Pancreas (tissue), 10 donors: ENCODE data around the gene AP4B1. TPM values are rescaled to one million over a fixed set of nuclear protein-coding genes. Genes with fewer than 3 reads are reported as not detected.

Experiments
- ATAC-seq, 4 donors: fragments of 200-7000 bp; cut with Tn5 transposase; one replicate each; pipeline versions ENCODE4 v1.8.0 to v1.9.1; 2020; ENCODE audit warnings: mild to moderate bottlenecking in 4 of 4, moderate library complexity in 4 of 4
- DNase-seq, 6 donors: peaks; one replicate each; pipeline ENCODE4 v3.0.0-alpha.2; 2020
- FAIRE-seq: peaks from 2 replicates; lab custom pipeline; 2012; peaks lifted over from hg19 to GRCh38; lab: Jason Lieb, UNC
- H3K27ac ChIP-seq, 4 donors: fragments of 200-600 bp; sonication (generic); 1 replicate in 3 of 4; 2 replicates in 1 of 4; pipeline versions ENCODE4 v1.5.0 to v1.8.0; 2020
- H3K27me3 ChIP-seq, 4 donors: fragments of 200-600 bp; one replicate each; pipeline ENCODE4 v1.8.0; 2021
- H3K36me3 ChIP-seq, 3 donors: fragments of 200-600 bp; sonication (generic) in 1 of 3; one replicate each; pipeline versions ENCODE4 v1.5.0 to v1.8.0; 2020 to 2021
- H3K4me1 ChIP-seq, 3 donors: fragments of 200-600 bp; one replicate each; pipeline ENCODE4 v1.8.0; 2021
- H3K4me3 ChIP-seq, 4 donors: fragments of 200-600 bp; sonication (generic) in 2 of 4; one replicate each; pipeline versions ENCODE4 v1.5.0 to v1.8.0; 2020 to 2021
- H3K9me3 ChIP-seq, 4 donors: fragments of 200-600 bp; one replicate each; pipeline ENCODE4 v1.8.0; 2021
- WGBS, 2 donors: extraction: QIAGEN DNeasy Blood & Tissue Kit; methylation state at CpG; one replicate each; pipeline ENCODE4 v1.1.7; 2013; 5-methylcytosine and 5-hydroxymethylcytosine counted together
- intact Hi-C, 3 donors: fragments of 100-400 bp; cut with DNase I; formaldehyde crosslinking; loops; one replicate each; pipeline versions ENCODE4 v1.11.1 to v1.14.2; 2022
- polyA plus RNA-seq, 2 donors: library from polyadenylated mRNA; stranded (reverse); fragments of 200-250 nt; gene quantifications; one replicate each; pipeline ENCODE4 v1.2.3, GENCODE V29; 2013
- total RNA-seq, 6 donors: library from RNA; stranded (reverse); fragmentation: NEBNext Ultra II Directional in 4 of 6; extraction: Animal tissue kit (Norgen Biotek cat#: 25700) in 4 of 6; gene quantifications; one replicate each; pipeline versions ENCODE4 v1.2.1 to v1.2.4, GENCODE V29; 2021 to 2023
- TF ChIP-seq, protein P1 (sequence below), 4 donors: fragments of 200-600 bp; sonication (generic) in 3 of 4; IDR thresholded peaks; one replicate each; pipeline versions ENCODE4 v1.5.0 to v1.8.0; 2021; ENCODE audit warnings: antibody characterized with exemption in 4 of 4
- donor health status: healthy with polysubstance abuse.
- donor health status: DM: no; HTN: no; CAD: no; lungs with moderate emphysema.
- donor health status: DM: no; HTN: no; CAD: no.
- donor health status: control.
- donor health status: control.
- donor health status: Bipolar disorder and iron deficiency.
- donor health status: DM: yes; HTN: yes; CAD: no.
- donor health status: DM: no; HTN: no; CAD: no.
- donor health status: DM: no; HTN: no; CAD: no.
- donor health status: DM: yes; HTN: yes; CAD: no.

Gene AP4B1
- total and polyA plus RNA-seq, 8 donors, result 8.2 to 37.5 (median 12.7) TPM

DNA sequence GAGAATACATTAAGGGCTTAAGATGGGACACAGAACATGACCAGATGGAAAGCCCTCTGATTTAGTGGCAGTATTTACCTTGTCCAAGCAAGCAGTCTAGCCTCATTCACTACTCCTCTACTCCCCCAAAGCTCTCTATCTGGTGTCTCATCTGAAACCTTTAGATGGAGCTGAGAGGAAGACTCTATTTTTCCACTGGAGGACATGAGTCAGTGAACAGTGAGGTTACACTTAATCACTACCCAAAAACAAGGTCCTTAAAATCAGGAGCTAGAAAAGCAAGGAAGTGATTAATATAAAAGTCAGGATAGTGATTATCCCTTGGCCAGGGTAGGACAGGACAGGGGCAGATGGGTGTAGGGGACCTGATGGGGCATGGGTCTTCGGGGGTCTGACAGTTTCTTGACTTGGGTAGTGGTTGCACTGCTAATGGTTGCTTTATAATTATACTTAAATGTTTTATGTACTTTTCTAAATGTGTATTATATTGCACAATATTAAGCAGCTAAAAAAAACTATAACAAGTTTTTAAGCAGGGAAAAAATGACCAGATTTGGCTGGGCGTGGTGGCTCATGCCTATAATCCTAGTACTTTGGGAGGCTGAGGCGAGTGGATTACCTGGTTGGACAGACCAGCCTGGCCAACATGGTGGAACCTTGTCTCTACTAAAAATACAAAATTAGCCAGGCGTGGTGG, 36.1 kb downstream of the AP4B1 start:
- Histone ChIP-seq H3K9me3 (no peaks in the 10 kb centered on the region), H3K4me1 (peaks cover 0 to 12% (median 6%) of the 10 kb centered on the region in 3 donors), H3K4me3 (no peak overlapping the region), H3K36me3 (no peaks in the 10 kb centered on the region), H3K27me3 (no peaks in the 10 kb centered on the region), H3K27ac (no peak overlapping the region)
- intact Hi-C loops, result no loop called here
- no peak for DNase-seq
- TF ChIP-seq, protein P1, sequence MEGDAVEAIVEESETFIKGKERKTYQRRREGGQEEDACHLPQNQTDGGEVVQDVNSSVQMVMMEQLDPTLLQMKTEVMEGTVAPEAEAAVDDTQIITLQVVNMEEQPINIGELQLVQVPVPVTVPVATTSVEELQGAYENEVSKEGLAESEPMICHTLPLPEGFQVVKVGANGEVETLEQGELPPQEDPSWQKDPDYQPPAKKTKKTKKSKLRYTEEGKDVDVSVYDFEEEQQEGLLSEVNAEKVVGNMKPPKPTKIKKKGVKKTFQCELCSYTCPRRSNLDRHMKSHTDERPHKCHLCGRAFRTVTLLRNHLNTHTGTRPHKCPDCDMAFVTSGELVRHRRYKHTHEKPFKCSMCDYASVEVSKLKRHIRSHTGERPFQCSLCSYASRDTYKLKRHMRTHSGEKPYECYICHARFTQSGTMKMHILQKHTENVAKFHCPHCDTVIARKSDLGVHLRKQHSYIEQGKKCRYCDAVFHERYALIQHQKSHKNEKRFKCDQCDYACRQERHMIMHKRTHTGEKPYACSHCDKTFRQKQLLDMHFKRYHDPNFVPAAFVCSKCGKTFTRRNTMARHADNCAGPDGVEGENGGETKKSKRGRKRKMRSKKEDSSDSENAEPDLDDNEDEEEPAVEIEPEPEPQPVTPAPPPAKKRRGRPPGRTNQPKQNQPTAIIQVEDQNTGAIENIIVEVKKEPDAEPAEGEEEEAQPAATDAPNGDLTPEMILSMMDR (IDR thresholded peaks at IDR 0.05), result no peak
- WGBS, 2 donors, result 90 to 95% methylated on average over 4 of the region's 4 CpGs
- no peak for FAIRE-seq
- ATAC-seq, result no peak

- H3K27me3 ChIP-seq, result no peaks in the 10 kb centered on the region
- ATAC-seq (no peak), DNase-seq (no peak), FAIRE-seq (no peak)
- H3K4me3 ChIP-seq, result no peak overlapping the region
- H3K9me3 ChIP-seq, result no peaks in the 10 kb centered on the region
- H3K4me1 ChIP-seq, result no peaks in the 10 kb centered on the region
- no peak overlapping the region for H3K27ac ChIP-seq
- H3K36me3 ChIP-seq, result no peaks in the 10 kb centered on the region
- intact Hi-C loops, result no loop called here
- TF ChIP-seq, protein P1 (IDR thresholded peaks at IDR 0.05), result no peak
- WGBS, 2 donors, result 92 to 98% methylated on average over 5 of the region's 5 CpGs
Measured at GRCh38 chr1:113861641-113862040, 43.0 kb downstream of the AP4B1 start.

GRCh38 chr1:113860891-113861290, 43.7 kb downstream of the AP4B1 start:
- TF ChIP-seq, protein P1 (IDR thresholded peaks at IDR 0.05), result no peak
- WGBS, 2 donors, result 78 to 81% methylated on average over 3 of the region's 3 CpGs
- no peaks in the 10 kb centered on the region for H3K36me3 ChIP-seq
- no peaks in the 10 kb centered on the region for H3K4me1 ChIP-seq
- no peak overlapping the region for H3K27ac ChIP-seq
- no peaks in the 10 kb centered on the region for H3K27me3 ChIP-seq
- no peak overlapping the region for H3K4me3 ChIP-seq
- no peaks in the 10 kb centered on the region for H3K9me3 ChIP-seq
- intact Hi-C loops, result no loop called here
- FAIRE-seq, result no peak
- no peak for ATAC-seq
- no peak for DNase-seq

- DNase-seq (no peak), ATAC-seq (peak in 1 of 4 donors; percentile 52), FAIRE-seq (no peak)
- intact Hi-C loops, result no loop called here
- TF ChIP-seq, protein P1 (IDR thresholded peaks at IDR 0.05), result no peak
- Histone ChIP-seq H3K4me1 (no peaks in the 10 kb centered on the region), H3K4me3 (no peak overlapping the region), H3K36me3 (no peaks in the 10 kb centered on the region), H3K27ac (no peak overlapping the region), H3K9me3 (no peaks in the 10 kb centered on the region), H3K27me3 (no peaks in the 10 kb centered on the region)
- 76 to 86% methylated on average over 3 of the region's 3 CpGs for WGBS, 2 donors
Measured at GRCh38 chr1:113859478-113860175, 45.0 kb downstream of the AP4B1 start.

DNA sequence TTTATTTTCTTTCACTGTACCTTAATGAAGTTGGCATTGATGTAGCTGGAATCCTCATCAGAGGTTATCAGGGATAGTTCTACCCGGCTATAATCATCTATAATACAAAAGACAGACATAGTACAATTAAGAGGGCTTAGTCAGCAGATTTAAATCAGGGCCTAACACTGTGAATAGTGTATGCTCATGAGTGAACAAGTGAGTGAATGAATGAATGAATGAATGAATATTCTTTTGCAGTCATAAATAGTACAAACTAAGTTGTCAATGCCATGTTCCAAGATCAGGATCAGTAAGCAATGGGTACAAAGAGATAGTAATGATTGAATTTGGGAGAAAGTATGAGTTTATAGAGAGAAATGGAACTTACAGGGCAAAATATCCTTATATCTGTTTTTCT, 45.6 kb downstream of the AP4B1 start:
- Histone ChIP-seq H3K4me3 (no peak overlapping the region), H3K36me3 (no peaks in the 10 kb centered on the region), H3K9me3 (no peaks in the 10 kb centered on the region), H3K27ac (no peak overlapping the region), H3K27me3 (no peaks in the 10 kb centered on the region), H3K4me1 (no peaks in the 10 kb centered on the region)
- WGBS, 2 donors, result 90% methylated on average over 1 of the region's 1 CpG
- intact Hi-C loops, result no loop called here
- no peak for ATAC-seq
- TF ChIP-seq, protein P1 (IDR thresholded peaks at IDR 0.05), result no peak
- DNase-seq, result no peak
- no peak for FAIRE-seq
